GM18520 (cell line): Measurements from ENCODE around the gene KRTAP1-1.
"Not testable (repeated sequence)": the region's sequence is repeated elsewhere in the genome, so short reads cannot be mapped to it uniquely, and the experiment has no call there.

ENCODE experiments used
- ATAC-seq: cut with Tn5 transposase; IDR thresholded peaks from one replicate; pipeline ENCODE4 v1.9.1; 2021; ENCODE audit not compliant: unreplicated experiment

Gene KRTAP1-1

GRCh38 chr17:41013181-41013580 lies 28.1 kb downstream of the KRTAP1-1 start:
- no peak for ATAC-seq

GRCh38 chr17:41012326-41013120 lies 28.7 kb downstream of the KRTAP1-1 start:
- ATAC-seq: no peak

- ATAC-seq: no peak
Measured at GRCh38 chr17:41010441-41010840, 30.8 kb downstream of the KRTAP1-1 start.

GRCh38 chr17:41009936-41010335 lies 31.3 kb downstream of the KRTAP1-1 start:
- no peak for ATAC-seq

GRCh38 chr17:41009301-41009760 lies 31.9 kb downstream of the KRTAP1-1 start:
- ATAC-seq: no peak

GRCh38 chr17:41008811-41009210 lies 32.4 kb downstream of the KRTAP1-1 start, which contains the start of gene KRTAP3-1:
TSS of gene KRTAP3-1 (minus strand) at chr17:41009128. CDS start at chr17:41009074, 54 bp downstream.
- no peak for ATAC-seq

- ATAC-seq: no peak
Measured at GRCh38 chr17:41004397-41004796, 36.9 kb downstream of the KRTAP1-1 start.

- no peak for ATAC-seq
Measured at GRCh38 chr17:41003926-41004325, 37.3 kb downstream of the KRTAP1-1 start.

GRCh38 chr17:41002814-41003213 lies 38.4 kb downstream of the KRTAP1-1 start:
- ATAC-seq: no peak

- ATAC-seq: no peak
Measured at GRCh38 chr17:41001795-41002194, 39.5 kb downstream of the KRTAP1-1 start.

- ATAC-seq: not testable (repeated sequence)
Measured at GRCh38 chr17:40999563-40999962, 41.7 kb downstream of the KRTAP1-1 start, which contains the start of gene KRTAP3-2. TSS of gene KRTAP3-2 (minus strand) at chr17:40999906. CDS start at chr17:40999853, 53 bp downstream.

- no peak for ATAC-seq
Measured at GRCh38 chr17:40997361-40997760, 43.9 kb downstream of the KRTAP1-1 start.

- no peak for ATAC-seq
Measured at GRCh38 chr17:40996829-40997228, 44.4 kb downstream of the KRTAP1-1 start.

GRCh38 chr17:40995116-40995515 lies 46.1 kb downstream of the KRTAP1-1 start:
- ATAC-seq: no peak

GRCh38 chr17:40993839-40994238 lies 47.4 kb downstream of the KRTAP1-1 start, which contains the start of gene KRTAP3-3:
TSS of gene KRTAP3-3 (minus strand) at chr17:40994164. CDS start at chr17:40994097, 67 bp downstream.
- ATAC-seq: no peak

- ATAC-seq: no peak
Measured at GRCh38 chr17:40993084-40993483, 48.2 kb downstream of the KRTAP1-1 start.

GRCh38 chr17:40992666-40993065 lies 48.6 kb downstream of the KRTAP1-1 start:
- no peak for ATAC-seq
